Thymus (tissue), 11 donors: ENCODE data around the gene RPL13A. TPM values are rescaled to one million over a fixed set of nuclear protein-coding genes. Genes with fewer than 3 reads are reported as not detected.

ENCODE experiments used
- DNase-seq, 9 donors: peaks; one replicate each; pipeline ENCODE4 v3.0.0-alpha.2; 2013; ENCODE audit warnings: low spot score in 9 of 9, low read depth in 6 of 9, missing footprints in 1 of 9
- H3K27ac ChIP-seq, 2 donors: one replicate each; pipeline ENCODE4 v1.5.1; 2013; ENCODE audit warnings: control low read depth in 1 of 2, low read depth in 1 of 2, low read length in 1 of 2, mild to moderate bottlenecking in 1 of 2, moderate library complexity in 1 of 2
- H3K27me3 ChIP-seq, 2 donors: one replicate each; pipeline ENCODE4 v1.5.1; 2013; ENCODE audit warnings: low read length in 1 of 2; ENCODE audit not compliant: control insufficient read depth in 2 of 2, insufficient read depth in 1 of 2
- H3K36me3 ChIP-seq, 2 donors: one replicate each; pipeline ENCODE4 v1.5.1; 2013; ENCODE audit warnings: low read length in 1 of 2, mild to moderate bottlenecking in 1 of 2, moderate library complexity in 1 of 2; ENCODE audit not compliant: control insufficient read depth in 2 of 2, insufficient read depth in 2 of 2
- H3K4me1 ChIP-seq, 2 donors: one replicate each; pipeline ENCODE4 v1.5.1; 2013; ENCODE audit warnings: low read length in 2 of 2; ENCODE audit not compliant: control insufficient read depth in 2 of 2, insufficient read depth in 2 of 2
- H3K4me3 ChIP-seq, 2 donors: one replicate each; pipeline ENCODE4 v1.5.1; 2013; ENCODE audit warnings: low read length in 2 of 2, control low read depth in 1 of 2, mild to moderate bottlenecking in 1 of 2
- H3K9me3 ChIP-seq, 2 donors: one replicate each; pipeline ENCODE4 v1.5.1; 2013; ENCODE audit warnings: low read length in 1 of 2, mild to moderate bottlenecking in 1 of 2; ENCODE audit not compliant: control insufficient read depth in 2 of 2, insufficient read depth in 1 of 2
- WGBS: extraction: QIAGEN DNeasy Blood & Tissue Kit; methylation state at CpG from one replicate; pipeline ENCODE4 v1.1.7; 2013; 5-methylcytosine and 5-hydroxymethylcytosine counted together
- polyA plus RNA-seq: library from polyadenylated mRNA; stranded (reverse); fragments of 200-250 nt; gene quantifications from one replicate; pipeline ENCODE4 v1.2.3, GENCODE V29; 2013
- total RNA-seq: library from RNA; stranded (reverse); fragments of 120-200 nt; gene quantifications from one replicate; pipeline ENCODE4 v1.2.4, GENCODE V29; 2013
- donor health status: healthy.

Gene RPL13A
- total and polyA plus RNA-seq, 2 donors: 3,666 to 4,231 TPM

DNA sequence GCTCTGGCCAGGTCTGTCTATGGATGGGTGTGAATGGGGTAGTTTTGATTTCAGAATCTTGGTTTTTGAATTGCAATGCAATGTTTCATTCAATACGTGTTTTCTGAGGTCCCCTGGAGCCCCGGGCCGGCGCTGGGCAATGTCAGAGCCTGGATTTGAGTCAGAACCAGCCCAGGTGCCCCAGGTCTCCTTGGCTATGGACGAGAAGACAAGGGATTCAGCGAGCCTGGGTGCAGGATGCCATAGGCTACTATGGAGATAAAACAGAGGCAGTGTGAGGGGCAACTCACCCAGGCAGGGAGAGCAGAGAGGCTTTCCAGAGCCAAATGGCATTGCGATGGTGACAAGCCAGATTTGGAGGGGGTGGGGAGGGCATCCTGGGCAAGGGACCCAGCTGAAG lies 1.2 kb upstream of the RPL13A start:
- Histone ChIP-seq H3K4me1 (peaks cover 14 to 38% of the 10 kb centered on the region in 2 donors), H3K27ac (peak overlapping the region in 1 of 2 donors; percentile 60), H3K27me3 (no peaks in the 10 kb centered on the region), H3K4me3 (no peak overlapping the region), H3K36me3 (peaks cover 42 to 48% of the 10 kb centered on the region in 2 donors), H3K9me3 (peaks cover 0 to 6% of the 10 kb centered on the region in 2 donors)
- WGBS: 97% methylated on average over 7 of the region's 7 CpGs
- no peak for DNase-seq

DNA sequence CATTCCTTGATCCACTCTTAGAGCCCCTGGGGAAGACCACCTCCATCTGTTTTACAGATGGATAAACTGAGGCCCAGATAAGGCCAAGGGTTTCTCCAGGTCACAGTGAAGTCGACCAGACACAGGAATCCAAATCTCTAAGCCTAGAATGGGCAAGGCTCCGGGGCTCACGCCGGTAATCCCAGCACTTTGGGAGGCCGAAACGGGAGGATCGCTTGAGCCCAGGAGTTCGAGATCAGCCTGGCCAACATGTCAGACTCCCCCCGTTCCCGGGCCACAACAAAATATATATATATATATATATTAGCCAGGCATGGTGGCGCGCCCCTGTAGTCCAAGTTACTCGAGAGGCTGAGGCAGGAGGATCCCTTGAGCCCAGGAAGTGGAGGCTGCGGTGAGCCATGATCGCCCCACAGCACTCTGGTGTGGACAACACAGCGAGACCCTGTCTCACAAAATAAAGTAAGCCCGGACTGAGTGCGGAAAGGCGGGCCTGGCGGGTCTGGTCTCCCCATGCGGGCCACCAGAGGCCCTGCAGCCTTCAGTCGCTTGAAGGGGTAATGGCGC lies 615 bp upstream of the RPL13A start:
- no peaks in the 10 kb centered on the region for H3K27me3 ChIP-seq
- H3K4me1 ChIP-seq: peaks cover 14 to 38% of the 10 kb centered on the region in 2 donors
- peaks cover 43 to 53% of the 10 kb centered on the region in 2 donors for H3K36me3 ChIP-seq
- WGBS: 68% methylated on average over 23 of the region's 23 CpGs
- peak overlapping the region; percentile 80 to 91 for H3K27ac ChIP-seq
- peak overlapping the region; percentile 28 to 80 for H3K4me3 ChIP-seq
- no peak for DNase-seq
- peaks cover 0 to 6% of the 10 kb centered on the region in 2 donors for H3K9me3 ChIP-seq

DNA sequence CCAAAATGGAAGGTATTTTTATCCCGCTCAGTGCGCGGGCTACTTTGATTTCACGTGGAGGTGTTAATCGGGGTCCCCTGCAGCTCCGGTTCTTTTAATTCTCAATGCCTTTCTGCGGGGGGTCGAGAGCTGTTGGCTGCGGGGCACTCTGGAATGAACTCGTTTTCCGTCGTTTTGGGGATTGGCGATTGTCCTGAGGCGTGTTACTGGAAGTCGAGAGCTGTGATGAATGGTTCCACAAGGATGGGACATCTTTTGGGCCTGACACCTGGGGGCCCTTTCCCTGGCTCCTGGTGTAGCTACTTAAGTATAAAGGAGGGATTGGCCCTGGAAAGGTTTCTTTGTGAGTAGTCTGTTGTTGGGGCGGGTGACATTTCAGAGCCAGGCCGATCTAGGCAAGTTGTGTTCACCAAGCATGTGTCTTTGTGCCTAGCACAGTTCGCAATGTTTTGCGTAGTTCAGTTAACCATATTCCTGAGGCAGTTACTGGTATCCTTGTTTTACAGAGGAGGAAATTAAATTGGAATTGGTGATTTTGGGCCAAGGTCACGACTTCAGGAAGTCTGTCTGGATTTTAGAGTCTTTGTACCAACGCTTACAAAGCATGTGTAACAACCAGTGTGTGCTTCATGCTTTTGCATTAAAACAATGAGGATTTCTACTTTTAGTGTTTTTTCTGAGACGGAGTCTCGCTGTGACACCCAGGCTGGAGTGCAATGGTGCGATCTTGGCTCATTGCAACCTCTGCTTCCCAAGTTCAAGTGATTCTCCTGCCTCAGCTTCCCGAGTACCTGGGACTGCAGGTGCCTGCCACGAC lies 846 bp downstream of the RPL13A start:
- 2% methylated on average over 26 of the region's 26 CpGs for whole genome bisulfite sequencing
- H3K36me3 ChIP-seq: peaks cover 54 to 61% of the 10 kb centered on the region in 2 donors
- peaks cover 0 to 6% of the 10 kb centered on the region in 2 donors for H3K9me3 ChIP-seq
- DNase-seq: no peak
- peak overlapping the region; percentile 80 to 97 for H3K4me3 ChIP-seq
- peak overlapping the region; percentile 82 to 90 for H3K27ac ChIP-seq
- no peaks in the 10 kb centered on the region for H3K27me3 ChIP-seq
- H3K4me1 ChIP-seq: peaks cover 14 to 38% of the 10 kb centered on the region in 2 donors

DNA sequence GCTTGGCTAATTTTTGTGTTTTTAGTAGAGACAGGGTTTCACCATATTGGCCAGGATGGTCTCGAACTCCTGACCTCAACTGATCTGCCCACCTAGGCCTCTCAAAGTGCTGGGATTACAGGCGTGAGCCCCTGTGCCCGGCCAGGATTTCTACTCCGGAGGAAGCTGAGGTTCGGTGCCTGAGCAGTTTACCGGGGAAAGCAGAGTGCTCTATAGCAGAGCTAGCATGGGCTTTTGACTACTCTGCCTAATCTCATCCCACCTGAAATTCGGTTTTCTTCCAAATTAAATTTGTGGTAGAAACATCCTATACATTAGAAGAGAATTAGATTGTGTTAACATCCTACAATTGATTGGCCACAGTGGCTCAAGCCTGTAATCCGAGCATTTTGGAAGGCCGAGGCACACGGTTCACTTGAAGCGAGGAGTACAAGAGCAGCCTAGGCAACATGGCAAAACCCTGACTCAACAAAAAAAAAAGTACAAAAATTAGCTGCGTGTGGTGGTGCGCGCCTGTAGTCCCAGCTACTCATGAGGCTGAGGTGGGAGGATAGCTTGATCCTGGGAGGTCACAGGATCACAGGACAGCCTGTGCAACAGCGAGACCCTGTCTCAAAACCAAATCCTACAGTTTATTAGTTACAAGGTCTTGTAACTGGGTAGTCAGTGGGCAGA lies 1.6 kb downstream of the RPL13A start:
- Histone ChIP-seq H3K9me3 (peaks cover 0 to 6% of the 10 kb centered on the region in 2 donors), H3K4me1 (peaks cover 14 to 38% of the 10 kb centered on the region in 2 donors), H3K36me3 (peaks cover 54 to 60% of the 10 kb centered on the region in 2 donors), H3K27ac (peak overlapping the region; percentile 27 to 65), H3K27me3 (no peaks in the 10 kb centered on the region), H3K4me3 (peak overlapping the region; percentile 80 to 97)
- 34% methylated on average over 15 of the region's 15 CpGs for WGBS
- no peak for DNase-seq

DNA sequence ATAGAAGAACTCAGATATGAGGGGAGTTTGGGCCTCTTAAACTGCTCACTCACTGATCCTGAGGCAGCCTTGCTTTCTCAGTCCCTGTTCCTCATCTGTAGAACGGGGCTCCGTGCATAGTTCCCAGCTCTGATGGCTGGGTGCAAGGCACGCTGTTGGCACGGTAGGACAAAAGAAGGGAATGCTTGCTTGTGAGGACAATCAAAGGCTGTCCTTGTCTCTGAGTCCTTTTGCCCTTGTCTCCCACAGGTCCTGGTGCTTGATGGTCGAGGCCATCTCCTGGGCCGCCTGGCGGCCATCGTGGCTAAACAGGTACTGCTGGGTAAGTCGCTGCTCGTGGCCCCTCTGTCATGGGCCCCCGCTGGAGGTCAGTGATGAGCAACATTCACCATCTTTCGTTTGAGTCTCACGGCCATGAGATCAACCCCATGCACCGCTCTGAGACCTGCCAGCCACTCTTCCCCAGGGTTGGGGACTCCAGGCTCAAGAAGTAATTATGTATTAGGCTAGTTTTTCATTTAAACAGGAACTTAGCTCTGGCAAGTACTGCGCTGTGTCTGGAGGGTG lies 2.3 kb downstream of the RPL13A start:
- H3K4me3 ChIP-seq: peak overlapping the region; percentile 80 to 97
- H3K27ac ChIP-seq: peak overlapping the region in 1 of 2 donors; percentile 65
- peaks cover 14 to 38% of the 10 kb centered on the region in 2 donors for H3K4me1 ChIP-seq
- WGBS: 92% methylated on average over 15 of the region's 15 CpGs
- DNase-seq: no peak
- H3K36me3 ChIP-seq: peaks cover 51 to 60% of the 10 kb centered on the region in 2 donors
- H3K9me3 ChIP-seq: peaks cover 0 to 6% of the 10 kb centered on the region in 2 donors
- no peaks in the 10 kb centered on the region for H3K27me3 ChIP-seq

DNA sequence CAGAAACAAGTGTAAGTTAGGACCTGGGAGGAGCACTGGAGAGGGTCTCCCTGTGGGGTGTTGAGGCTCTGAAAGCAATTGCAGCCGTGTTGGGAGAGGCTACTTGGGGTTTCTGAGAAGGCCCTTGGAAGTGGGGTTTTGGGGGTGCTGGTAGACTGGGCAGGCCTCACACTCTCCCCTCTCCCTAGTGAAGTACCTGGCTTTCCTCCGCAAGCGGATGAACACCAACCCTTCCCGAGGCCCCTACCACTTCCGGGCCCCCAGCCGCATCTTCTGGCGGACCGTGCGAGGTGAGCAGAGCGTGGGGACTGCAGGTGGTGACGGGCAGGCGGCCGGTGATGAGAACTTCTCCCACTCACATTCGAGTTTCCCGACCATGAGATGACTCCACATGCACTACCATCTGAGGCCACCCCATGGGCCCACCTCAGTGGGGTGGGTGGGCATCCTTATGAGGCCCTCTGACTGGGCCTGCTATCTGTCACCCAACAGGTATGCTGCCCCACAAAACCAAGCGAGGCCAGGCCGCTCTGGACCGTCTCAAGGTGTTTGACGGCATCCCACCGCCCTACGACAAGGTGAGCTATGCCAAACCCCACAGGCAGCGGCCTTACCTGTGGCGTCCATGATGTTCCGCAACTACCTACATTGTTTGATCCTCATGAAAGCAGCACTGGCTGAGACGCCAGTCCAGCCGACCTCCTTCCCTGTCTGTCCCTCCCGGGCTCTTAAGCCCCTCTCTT lies 3.0 kb downstream of the RPL13A start:
- 94% methylated on average over 27 of the region's 27 CpGs for WGBS
- H3K27ac ChIP-seq: no peak overlapping the region
- peaks cover 14 to 43% of the 10 kb centered on the region in 2 donors for H3K4me1 ChIP-seq
- H3K4me3 ChIP-seq: no peak overlapping the region
- no peak for DNase-seq
- H3K9me3 ChIP-seq: peaks cover 0 to 6% of the 10 kb centered on the region in 2 donors
- peaks cover 46 to 60% of the 10 kb centered on the region in 2 donors for H3K36me3 ChIP-seq
- no peaks in the 10 kb centered on the region for H3K27me3 ChIP-seq

DNA sequence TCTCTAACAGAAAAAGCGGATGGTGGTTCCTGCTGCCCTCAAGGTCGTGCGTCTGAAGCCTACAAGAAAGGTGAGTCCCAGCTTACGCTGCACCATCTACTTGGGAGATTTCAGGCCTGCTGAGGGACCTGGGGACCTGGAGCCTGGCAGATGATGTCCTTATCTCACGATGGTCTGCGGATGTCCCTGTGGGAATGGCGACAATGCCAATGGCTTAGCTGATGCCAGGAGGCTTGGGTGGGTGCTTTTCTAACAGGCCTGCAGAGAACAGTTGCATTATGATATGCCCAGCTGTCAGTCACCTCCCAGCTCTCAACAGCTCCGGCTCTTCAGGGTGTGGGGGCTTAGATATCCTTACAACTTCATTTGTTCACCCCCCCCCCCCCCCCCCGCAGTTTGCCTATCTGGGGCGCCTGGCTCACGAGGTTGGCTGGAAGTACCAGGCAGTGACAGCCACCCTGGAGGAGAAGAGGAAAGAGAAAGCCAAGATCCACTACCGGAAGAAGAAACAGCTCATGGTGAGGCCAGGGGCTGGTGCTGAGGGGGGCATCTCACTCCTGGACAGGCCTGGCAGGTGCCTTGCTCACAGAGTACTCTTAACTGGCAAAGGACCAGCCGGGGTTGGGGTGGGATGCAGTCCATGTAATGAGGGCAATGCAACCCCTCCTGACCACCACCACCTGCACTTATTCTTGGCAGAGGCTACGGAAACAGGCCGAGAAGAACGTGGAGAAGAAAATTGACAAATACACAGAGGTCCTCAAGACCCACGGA lies 3.8 kb downstream of the RPL13A start:
- Histone ChIP-seq H3K27ac (peak overlapping the region in 1 of 2 donors; percentile 7), H3K4me3 (no peak overlapping the region), H3K4me1 (peaks cover 14 to 46% of the 10 kb centered on the region in 2 donors)

More for the DNA sequence above, 3.8 kb downstream of the RPL13A start:
- H3K9me3 ChIP-seq: peaks cover 0 to 6% of the 10 kb centered on the region in 2 donors
- no peak for DNase-seq
- peaks cover 40 to 53% of the 10 kb centered on the region in 2 donors for H3K36me3 ChIP-seq
- 92% methylated on average over 17 of the region's 17 CpGs for WGBS
- H3K27me3 ChIP-seq: no peaks in the 10 kb centered on the region
